NCI-H2196 treated with DMSO at 0.1 percent for 48 hours (cell line): ENCODE measurements around the gene CFC1B.
"Not testable (repeated sequence)": the region's sequence is repeated elsewhere in the genome, so short reads cannot be mapped to it uniquely, and the experiment has no call there.

Source experiments
- DNase-seq: peaks from one replicate; lab custom pipeline; 2025; ENCODE audit not compliant: unreplicated experiment; lab: John Stamatoyannopoulos, UW

CFC1B gene

DNA sequence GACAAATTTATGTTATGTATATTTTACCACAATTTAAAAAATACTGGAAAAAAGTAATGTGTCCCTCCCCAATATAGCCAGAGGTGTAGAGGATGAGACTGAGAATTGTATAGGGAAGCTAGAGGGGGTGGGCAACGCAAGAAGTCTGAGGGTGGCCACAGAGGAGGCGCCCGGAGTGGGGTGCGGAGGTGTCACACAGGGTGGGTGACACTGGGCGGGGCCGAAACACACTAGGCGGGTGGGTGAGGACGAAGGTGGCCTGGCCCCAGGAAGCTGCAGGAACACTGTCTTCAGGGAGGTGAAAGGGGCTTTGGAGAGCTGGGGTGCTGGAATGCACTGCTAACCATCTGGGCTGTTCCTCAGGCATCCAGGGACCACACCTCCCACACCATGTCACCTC lies 35.4 kb downstream of the CFC1B start:
- DNase-seq: not testable (repeated sequence)

DNA sequence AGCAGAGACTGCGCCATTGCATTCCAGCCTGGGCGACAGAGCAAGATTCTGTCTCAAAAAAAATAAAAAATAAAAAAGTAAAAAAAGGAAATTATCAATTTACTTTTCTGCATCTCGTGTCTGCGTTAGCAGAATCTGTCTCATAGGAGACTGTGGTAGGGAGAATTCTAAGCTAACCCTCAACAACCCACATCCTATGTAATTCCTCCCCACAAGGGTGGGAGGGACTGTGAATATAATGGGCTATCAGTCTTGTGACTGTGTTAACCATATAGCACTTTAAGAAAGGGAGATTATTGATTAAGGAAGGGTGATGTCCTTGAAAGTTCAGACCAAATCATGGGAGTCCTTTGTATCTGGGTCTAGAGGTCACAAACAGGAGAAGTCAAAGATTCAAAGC lies 45.1 kb downstream of the CFC1B start:
- not testable (repeated sequence) for DNase-seq

DNA sequence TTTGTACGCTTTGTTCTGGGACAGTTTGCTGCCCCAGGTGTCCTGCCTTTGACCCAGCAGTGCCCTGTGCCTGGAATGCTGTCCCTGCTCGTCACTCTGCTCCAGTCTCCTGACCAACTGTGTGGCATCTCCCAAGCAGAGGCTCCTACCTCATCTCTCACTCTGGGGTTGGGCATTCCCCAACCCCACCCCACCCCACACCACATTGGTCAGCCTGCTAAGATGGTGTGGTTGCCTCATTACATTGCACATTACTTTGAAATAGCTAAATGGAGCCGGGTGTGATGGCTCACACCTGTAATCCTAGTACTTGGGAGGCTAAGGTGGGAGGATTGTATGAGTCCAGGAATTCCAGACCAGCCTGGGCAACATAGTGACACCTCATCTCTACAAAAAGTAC lies 50.9 kb downstream of the CFC1B start:
- DNase-seq: not testable (repeated sequence)

DNA sequence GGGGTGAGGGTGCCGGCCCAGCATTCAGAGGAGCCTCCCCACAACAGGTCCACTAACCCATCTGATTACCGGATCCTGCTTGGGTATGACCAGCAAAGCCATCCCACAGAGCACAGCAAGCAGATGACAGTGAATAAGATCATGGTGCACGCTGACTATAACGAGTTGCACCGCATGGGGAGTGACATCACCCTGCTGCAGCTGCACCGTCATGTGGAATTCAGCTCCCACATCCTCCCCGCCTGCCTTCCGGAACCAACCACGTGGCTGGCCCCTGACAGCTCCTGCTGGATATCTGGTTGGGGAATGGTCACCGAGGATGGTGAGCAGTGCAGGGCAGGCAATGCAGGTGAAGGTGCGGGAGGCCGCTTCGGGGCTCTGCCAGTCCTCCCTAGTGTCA lies 53.2 kb downstream of the CFC1B start:
- not testable (repeated sequence) for DNase-seq

DNA sequence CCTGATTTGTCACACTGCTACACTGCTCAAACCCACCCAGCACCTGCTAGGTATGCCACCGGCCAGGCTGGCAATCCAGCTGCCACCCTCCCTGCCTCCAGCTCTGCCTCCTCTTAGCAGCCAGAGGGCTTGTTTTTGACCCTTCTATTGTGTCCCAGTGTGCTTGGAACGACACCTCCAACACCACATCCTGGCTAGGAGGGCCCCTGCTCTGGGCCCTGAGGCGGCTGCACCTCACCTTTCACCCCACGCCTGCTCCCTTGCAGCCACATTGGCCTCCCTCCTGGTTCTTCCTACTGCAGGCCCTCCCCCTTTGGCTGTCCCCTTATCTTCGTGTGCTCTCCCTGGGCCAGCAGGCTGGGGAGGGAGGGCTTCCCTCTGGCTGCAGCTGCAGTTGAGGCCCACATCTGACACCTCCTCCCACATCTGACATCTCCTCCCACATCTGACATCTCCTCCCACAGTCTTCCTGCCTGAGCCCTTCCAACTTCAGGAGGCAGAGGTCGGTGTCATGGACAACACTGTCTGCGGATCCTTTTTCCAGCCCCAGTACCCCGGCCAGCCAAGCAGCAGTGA lies 55.3 kb downstream of the CFC1B start:
- not testable (repeated sequence) for DNase-seq

DNA sequence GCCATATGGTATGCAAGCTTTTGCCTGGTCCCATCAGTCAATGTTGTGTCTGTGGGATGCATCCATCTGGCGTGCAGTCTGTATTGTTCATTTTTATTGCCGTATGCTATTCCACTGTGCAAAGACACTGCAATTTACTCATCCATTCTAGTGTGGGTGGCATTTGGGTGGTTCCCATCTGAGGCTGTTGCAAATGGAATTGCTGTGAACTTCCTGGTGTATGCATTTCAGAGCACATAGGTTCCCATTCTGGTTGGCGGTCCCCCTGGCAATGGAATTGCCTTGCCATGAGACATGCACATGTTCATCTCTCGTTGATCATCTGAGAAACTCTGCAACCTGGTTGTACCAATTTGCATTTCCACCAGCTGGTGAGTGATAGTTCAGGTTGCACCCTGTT lies 56.5 kb downstream of the CFC1B start:
- DNase-seq: not testable (repeated sequence)
